ENCODE data around the gene PC. TPM values are rescaled to one million over a fixed set of nuclear protein-coding genes. Genes with fewer than 3 reads are reported as not detected.

PC gene
- total RNA-seq, 2 donors from 2014 or later, result 21.2 to 39.1 TPM

Small RNA genes lying within 50 kb of the gene (microRNA-seq; reads per million reads assigned to microRNA genes)
- 0 reads per million in 2 donors for gene MIR3163

Other genes with a start within 250 kb of the PC start
- gene SPTBN2, start 229.2 kb downstream of the PC start, total RNA-seq, result 1 to 10 TPM; 3.2 to 3.8 TPM
- gene RCE1, start 114.9 kb downstream of the PC start, total RNA-seq, result 1 to 10 TPM; 7.7 to 8.9 TPM
- gene LRFN4, start 101.3 kb downstream of the PC start, total RNA-seq, result 10 to 100 TPM; 14.3 to 15.5 TPM
- not detected for gene C11orf86, start 16.9 kb upstream of the PC start, total RNA-seq
- 1 to 10 TPM in 1 of 2 donors, under 1 TPM in 1; 0.18 to 1.8 TPM for gene SYT12, start 64.8 kb upstream of the PC start, total RNA-seq
- gene RHOD, start 98.5 kb upstream of the PC start, total RNA-seq, result 10 to 100 TPM; 33.6 to 42.8 TPM
- 10 to 100 TPM; 38.2 to 46.7 TPM for gene KDM2A, start 160.9 kb upstream of the PC start, total RNA-seq